Kidney (tissue), 14 donors: ENCODE results near the gene MRPL52. TPM values are rescaled to one million over a fixed set of nuclear protein-coding genes. Genes with fewer than 3 reads are reported as not detected.

Experiments used
- DNase-seq, 5 donors: peaks; one replicate each; pipeline ENCODE4 v3.0.0-alpha.2; 2013 to 2020
- FAIRE-seq: peaks from 2 replicates; lab custom pipeline; 2012; peaks lifted over from hg19 to GRCh38; lab: Jason Lieb, UNC
- H3K27ac ChIP-seq, 2 donors: one replicate each; pipeline ENCODE4 v1.7.0; 2013; ENCODE audit warnings: low read depth in 2 of 2, low read length in 2 of 2, inconsistent platforms in 1 of 2
- H3K27me3 ChIP-seq: one replicate; pipeline ENCODE4 v1.7.1; 2013; ENCODE audit warnings: low read length, inconsistent platforms; ENCODE audit not compliant: control insufficient read depth, insufficient read depth
- H3K36me3 ChIP-seq, 3 donors: one replicate each; pipeline versions ENCODE4 v1.7.0 to v1.7.1; 2013; ENCODE audit warnings: low read length in 3 of 3, control low read depth in 1 of 3, inconsistent platforms in 1 of 3; ENCODE audit not compliant: insufficient read depth in 3 of 3, control insufficient read depth in 2 of 3
- H3K4me1 ChIP-seq, 3 donors: one replicate each; pipeline versions ENCODE4 v1.7.0 to v1.7.1; 2013; ENCODE audit warnings: low read length in 3 of 3, inconsistent platforms in 1 of 3, low read depth in 1 of 3; ENCODE audit not compliant: control insufficient read depth in 2 of 3, insufficient read depth in 2 of 3
- H3K4me3 ChIP-seq, 3 donors: one replicate each; pipeline versions ENCODE4 v1.7.0 to v1.8.1; 2013; ENCODE audit warnings: low read length in 3 of 3, control low read depth in 1 of 3, inconsistent platforms in 1 of 3
- H3K9ac ChIP-seq, 3 donors: one replicate each; pipeline versions ENCODE4 v1.7.0 to v1.7.1; 2013; ENCODE audit warnings: low read length in 3 of 3, control low read depth in 1 of 3, inconsistent platforms in 1 of 3
- H3K9me3 ChIP-seq, 3 donors: one replicate each; pipeline versions ENCODE4 v1.7.0 to v1.7.1; 2013; ENCODE audit warnings: low read length in 3 of 3, control low read depth in 1 of 3, inconsistent platforms in 1 of 3; ENCODE audit not compliant: control insufficient read depth in 2 of 3, insufficient read depth in 1 of 3
- intact Hi-C: fragments of 100-400 bp; cut with DNase I; formaldehyde crosslinking; loops from one replicate; pipeline ENCODE4 v1.11.1; 2022
- polyA plus RNA-seq: library from polyadenylated mRNA; stranded (reverse); fragments of 350-450 nt; fragmentation: Illumina TruSeq; extraction: RNeasy Lipid Tissue Mini Kit (QIAGEN cat#74804); gene quantifications from one replicate; pipeline ENCODE4 v1.2.3, GENCODE V29; 2014; ENCODE audit warnings: low read depth, low replicate concordance; ENCODE audit not compliant: insufficient read depth
- total RNA-seq: library from RNA; stranded (reverse); fragmentation: NEBNext Ultra II Directional; extraction: Animal tissue kit (Norgen Biotek cat#: 25700); gene quantifications from one replicate; pipeline ENCODE4 v1.2.1, GENCODE V29; 2021
- TF ChIP-seq, protein P1 (sequence below): IDR thresholded peaks from 3 replicates; pipeline ENCODE4 v1.5.1; 2012; ENCODE audit warnings: mild to moderate bottlenecking, moderate library complexity, borderline replicate concordance; ENCODE audit not compliant: insufficient read depth; ENCODE audit errors: extremely low read depth
- donor health status: control.
- donor health status: control.
- donor health status: control.
- donor health status: control.
- donor health status: control.
- donor health status: DM: yes; HTN: yes; CAD: no.
- donor health status: Normal renal cell carcinoma (clear cell type).

The MRPL52 gene
- total and polyA plus RNA-seq, 2 donors from 2014 or later, result 74.3 to 255 TPM

- TF ChIP-seq, protein P1, sequence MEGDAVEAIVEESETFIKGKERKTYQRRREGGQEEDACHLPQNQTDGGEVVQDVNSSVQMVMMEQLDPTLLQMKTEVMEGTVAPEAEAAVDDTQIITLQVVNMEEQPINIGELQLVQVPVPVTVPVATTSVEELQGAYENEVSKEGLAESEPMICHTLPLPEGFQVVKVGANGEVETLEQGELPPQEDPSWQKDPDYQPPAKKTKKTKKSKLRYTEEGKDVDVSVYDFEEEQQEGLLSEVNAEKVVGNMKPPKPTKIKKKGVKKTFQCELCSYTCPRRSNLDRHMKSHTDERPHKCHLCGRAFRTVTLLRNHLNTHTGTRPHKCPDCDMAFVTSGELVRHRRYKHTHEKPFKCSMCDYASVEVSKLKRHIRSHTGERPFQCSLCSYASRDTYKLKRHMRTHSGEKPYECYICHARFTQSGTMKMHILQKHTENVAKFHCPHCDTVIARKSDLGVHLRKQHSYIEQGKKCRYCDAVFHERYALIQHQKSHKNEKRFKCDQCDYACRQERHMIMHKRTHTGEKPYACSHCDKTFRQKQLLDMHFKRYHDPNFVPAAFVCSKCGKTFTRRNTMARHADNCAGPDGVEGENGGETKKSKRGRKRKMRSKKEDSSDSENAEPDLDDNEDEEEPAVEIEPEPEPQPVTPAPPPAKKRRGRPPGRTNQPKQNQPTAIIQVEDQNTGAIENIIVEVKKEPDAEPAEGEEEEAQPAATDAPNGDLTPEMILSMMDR, result no peak
- peaks cover 0 to 2% (median 0%) of the 10 kb centered on the region in 3 donors for H3K36me3 ChIP-seq
- peak overlapping the region; percentile 14 to 45 for H3K27ac ChIP-seq
- intact Hi-C loops, result no loop called here
- no peak for FAIRE-seq
- H3K9me3 ChIP-seq, result no peaks in the 10 kb centered on the region
- peaks cover 0 to 9% (median 5%) of the 10 kb centered on the region in 3 donors for H3K4me1 ChIP-seq
- no peak overlapping the region for H3K4me3 ChIP-seq
- no peaks in the 10 kb centered on the region for H3K27me3 ChIP-seq
- no peak overlapping the region for H3K9ac ChIP-seq
- DNase-seq, result no peak
These were observed 48.8 kb upstream of the MRPL52 start for GRCh38 chr14:22780941-22781300.

DNA sequence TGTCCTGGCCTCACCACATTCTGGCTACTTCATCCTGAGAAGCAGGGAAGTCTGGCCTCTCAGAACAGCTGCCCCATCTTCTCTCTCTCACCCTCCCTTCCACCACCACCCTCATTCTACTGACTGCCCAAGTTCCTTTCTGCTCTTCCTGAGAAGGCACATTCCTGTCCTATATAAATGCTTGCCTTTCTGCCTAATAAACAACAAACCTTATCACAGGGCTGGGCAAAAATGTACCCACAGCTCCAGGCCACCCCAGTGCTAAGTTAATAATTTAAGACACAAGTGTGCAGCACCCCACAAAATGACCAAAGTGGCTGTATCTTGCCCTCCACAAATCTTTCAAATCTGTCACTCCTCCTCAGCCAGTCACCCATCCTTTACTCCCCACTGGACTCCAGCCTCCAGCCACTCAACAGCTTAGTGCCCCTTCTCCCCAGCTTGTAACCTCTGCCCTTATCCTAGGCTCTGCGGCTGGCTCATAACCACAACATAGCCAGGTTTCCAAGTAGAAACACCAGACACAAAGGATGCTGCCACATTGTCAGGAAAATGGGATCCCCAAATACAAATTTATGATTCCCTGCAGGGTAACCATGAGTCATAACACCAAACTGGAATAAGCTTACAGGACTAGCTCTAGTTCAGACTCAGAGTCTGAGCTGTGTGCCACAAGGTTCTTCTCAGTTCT is 48.2 kb upstream of the MRPL52 start:
- Histone ChIP-seq H3K4me3 (no peak overlapping the region), H3K9me3 (no peaks in the 10 kb centered on the region), H3K27me3 (no peaks in the 10 kb centered on the region), H3K9ac (no peak overlapping the region), H3K4me1 (peaks cover 0 to 9% (median 5%) of the 10 kb centered on the region in 3 donors), H3K27ac (peak overlapping the region; percentile 14 to 45), H3K36me3 (no peaks in the 10 kb centered on the region)
- FAIRE-seq (no peak), DNase-seq (no peak)
- TF ChIP-seq, protein P1, result no peak
- intact Hi-C loops, result no loop called here

GRCh38 chr14:22786685-22787084 is 43.0 kb upstream of the MRPL52 start:
- Histone ChIP-seq H3K9ac (no peak overlapping the region), H3K4me1 (no peaks in the 10 kb centered on the region), H3K36me3 (no peaks in the 10 kb centered on the region), H3K4me3 (no peak overlapping the region), H3K27ac (no peak overlapping the region), H3K9me3 (no peaks in the 10 kb centered on the region), H3K27me3 (no peaks in the 10 kb centered on the region)
- no peak for DNase-seq
- TF ChIP-seq, protein P1, result no peak
- no peak for FAIRE-seq
- intact Hi-C loops, result no loop called here

DNA sequence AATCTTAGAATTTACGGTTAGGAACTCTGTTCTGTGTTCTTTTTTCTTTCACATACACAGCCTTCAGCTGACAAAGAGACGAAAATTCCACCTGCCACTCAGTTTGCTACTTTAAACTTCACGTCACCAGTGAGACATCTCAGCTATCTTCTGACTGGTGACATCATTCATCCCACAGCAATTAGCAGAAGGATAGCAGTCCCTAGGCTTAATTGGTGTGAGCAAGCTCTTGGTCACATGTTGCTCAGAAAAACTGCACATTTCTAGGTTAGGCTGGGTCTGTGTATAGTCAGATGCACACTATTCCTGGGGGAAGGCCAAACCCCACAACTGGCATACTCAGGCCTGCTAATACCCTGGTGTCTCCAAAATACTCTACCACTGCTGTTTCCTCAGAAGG is 38.4 kb upstream of the MRPL52 start:
- Histone ChIP-seq H3K9me3 (no peaks in the 10 kb centered on the region), H3K4me1 (peaks cover 0 to 5% (median under 1%) of the 10 kb centered on the region in 3 donors), H3K4me3 (no peak overlapping the region), H3K9ac (no peak overlapping the region), H3K36me3 (no peaks in the 10 kb centered on the region), H3K27me3 (no peaks in the 10 kb centered on the region), H3K27ac (no peak overlapping the region)
- FAIRE-seq (no peak), DNase-seq (no peak)
- TF ChIP-seq, protein P1, result no peak
- intact Hi-C loops, result no loop called here
